ENCODE data around the gene KCTD11. TPM values are rescaled to one million over a fixed set of nuclear protein-coding genes. Genes with fewer than 3 reads are reported as not detected.
A peak's percentile ranks its signal among the peaks of the same experiment; 100 is the strongest.
"Not testable (repeated sequence)": the region's sequence is repeated elsewhere in the genome, so short reads cannot be mapped to it uniquely, and the experiment has no call there.

Gene KCTD11
- total RNA-seq, 2 experiments from 2014 or later, result 0.41 to 0.47 TPM

GRCh38 chr17:7325031-7325528, 26.9 kb upstream of the KCTD11 start:
- Mint-ChIP-seq H3K9me3 (no peaks in the 10 kb centered on the region), H3K27me3 (ENCODE audit: low read depth) (no peaks in the 10 kb centered on the region), H3K4me3 (no peak overlapping the region), H3K4me1 (ENCODE audit: low read depth) (peaks cover 26% of the 10 kb centered on the region), H3K27ac (no peak overlapping the region), H3K36me3 (ENCODE audit: low read depth) (peaks cover 29% of the 10 kb centered on the region)
- DNase-seq, result no peak
- intact Hi-C loops (cut with micrococcal nuclease), result loop anchor here (5.0 kb wide), 1 partner anchor 362 kb away; the partner anchor contains the start of genes TP53 and WRAP53
- CTCF ChIA-PET, result interaction anchor here (0.6 to 5.3 kb wide), 13 partner anchors 10 to 116 kb away, joined by 3 to 42 read pairs (median 3); partner anchors contain the start of genes ACAP1 and GPS2

DNA sequence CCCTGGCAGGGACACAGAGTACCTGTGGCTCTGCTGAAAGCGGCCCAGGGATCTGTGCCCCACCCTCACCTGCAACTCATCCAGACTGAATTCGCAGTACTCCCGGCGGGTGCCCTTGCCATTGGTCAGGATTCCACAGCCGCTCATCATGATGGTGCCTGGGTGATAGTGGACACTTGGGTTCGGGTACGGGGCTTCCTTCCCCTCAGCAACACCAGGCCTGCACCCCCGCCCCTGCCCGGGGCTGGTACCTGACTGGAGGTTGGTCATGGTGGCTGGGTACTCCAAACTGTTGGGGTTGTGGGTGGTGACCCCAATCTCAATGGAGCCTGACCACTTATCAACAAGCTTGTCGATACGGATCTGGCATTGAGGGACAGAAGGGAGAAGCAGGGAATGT, 25.8 kb upstream of the KCTD11 start:
- Mint-ChIP-seq H3K27me3 (ENCODE audit: low read depth) (no peaks in the 10 kb centered on the region), H3K4me3 (no peak overlapping the region), H3K9me3 (no peaks in the 10 kb centered on the region), H3K4me1 (ENCODE audit: low read depth) (peaks cover 35% of the 10 kb centered on the region), H3K27ac (no peak overlapping the region), H3K36me3 (ENCODE audit: low read depth) (peaks cover 26% of the 10 kb centered on the region)
- intact Hi-C loops (cut with micrococcal nuclease), result loop anchor here (5.0 kb wide), 1 partner anchor 361 kb away; the partner anchor contains the start of genes TP53 and WRAP53
- DNase-seq, result no peak
- CTCF ChIA-PET, result interaction anchor here (0.8 to 5.3 kb wide), 4 partner anchors 10 to 261 kb away, joined by 3 to 42 read pairs (median 5); partner anchors contain the start of gene ACAP1

DNA sequence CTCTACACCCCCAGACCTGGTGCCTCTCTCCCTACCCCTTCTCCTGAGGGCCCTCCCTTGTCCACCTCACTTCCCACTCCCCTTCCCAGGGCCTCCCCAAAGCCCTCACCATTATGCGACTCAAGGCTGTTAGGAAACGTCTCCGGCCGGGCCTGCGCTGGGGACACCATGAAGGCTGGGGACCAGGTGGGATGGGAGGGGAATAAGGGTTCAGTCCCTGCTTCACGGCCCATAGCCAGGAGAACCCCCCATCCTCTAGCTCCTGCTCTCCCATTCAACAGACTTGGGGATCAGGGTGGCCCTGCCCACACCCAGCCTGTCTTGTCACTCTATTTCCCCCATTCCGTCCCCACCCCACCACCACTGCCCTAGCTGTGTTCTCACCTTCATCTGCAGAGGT, 24.9 kb upstream of the KCTD11 start:
- Mint-ChIP-seq H3K27ac (peak overlapping the region; percentile 11), H3K27me3 (ENCODE audit: low read depth) (no peaks in the 10 kb centered on the region), H3K36me3 (ENCODE audit: low read depth) (peaks cover 23% of the 10 kb centered on the region), H3K9me3 (no peaks in the 10 kb centered on the region), H3K4me1 (ENCODE audit: low read depth) (peaks cover 44% of the 10 kb centered on the region), H3K4me3 (no peak overlapping the region)
- intact Hi-C loops (cut with micrococcal nuclease), result loop anchor here (5.0 kb wide), 1 partner anchor 360 kb away; the partner anchor contains the start of genes TP53 and WRAP53
- no peak for DNase-seq
- CTCF ChIA-PET, result interaction anchor here (0.8 to 5.3 kb wide), 6 partner anchors 9 to 260 kb away, joined by 3 to 42 read pairs (median 4); partner anchors contain the start of gene ACAP1

- intact Hi-C loops (cut with micrococcal nuclease), result loop anchor here (5.0 kb wide), 1 partner anchor 360 kb away; the partner anchor contains the start of genes TP53 and WRAP53
- Mint-ChIP-seq H3K4me1 (ENCODE audit: low read depth) (peaks cover 48% of the 10 kb centered on the region), H3K4me3 (no peak overlapping the region), H3K27ac (no peak overlapping the region), H3K36me3 (ENCODE audit: low read depth) (peaks cover 23% of the 10 kb centered on the region), H3K9me3 (no peaks in the 10 kb centered on the region), H3K27me3 (ENCODE audit: low read depth) (no peaks in the 10 kb centered on the region)
- CTCF ChIA-PET, result interaction anchor here (0.8 to 5.3 kb wide), 4 partner anchors 8 to 233 kb away, joined by 3 to 42 read pairs (median 4); partner anchors contain the start of gene ACAP1
- no peak for DNase-seq
These were observed 24.5 kb upstream of the KCTD11 start for GRCh38 chr17:7327501-7327900.

- Mint-ChIP-seq H3K36me3 (ENCODE audit: low read depth) (peaks cover 22% of the 10 kb centered on the region), H3K9me3 (no peaks in the 10 kb centered on the region), H3K4me1 (ENCODE audit: low read depth) (peaks cover 52% of the 10 kb centered on the region), H3K27me3 (ENCODE audit: low read depth) (no peaks in the 10 kb centered on the region), H3K27ac (peak overlapping the region; percentile 78), H3K4me3 (peak overlapping the region; percentile 97)
- no peak for DNase-seq
- intact Hi-C loops (cut with micrococcal nuclease), result loop anchor here (5.0 kb wide), 1 partner anchor 359 kb away; the partner anchor contains the start of genes TP53 and WRAP53
- CTCF ChIA-PET, result interaction anchor here (1.6 to 5.3 kb wide), 2 partner anchors 8 to 18 kb away, joined by 4 to 42 read pairs; partner anchors contain the start of gene ACAP1
These were observed 24.0 kb upstream of the KCTD11 start for GRCh38 chr17:7328009-7328408.

DNA sequence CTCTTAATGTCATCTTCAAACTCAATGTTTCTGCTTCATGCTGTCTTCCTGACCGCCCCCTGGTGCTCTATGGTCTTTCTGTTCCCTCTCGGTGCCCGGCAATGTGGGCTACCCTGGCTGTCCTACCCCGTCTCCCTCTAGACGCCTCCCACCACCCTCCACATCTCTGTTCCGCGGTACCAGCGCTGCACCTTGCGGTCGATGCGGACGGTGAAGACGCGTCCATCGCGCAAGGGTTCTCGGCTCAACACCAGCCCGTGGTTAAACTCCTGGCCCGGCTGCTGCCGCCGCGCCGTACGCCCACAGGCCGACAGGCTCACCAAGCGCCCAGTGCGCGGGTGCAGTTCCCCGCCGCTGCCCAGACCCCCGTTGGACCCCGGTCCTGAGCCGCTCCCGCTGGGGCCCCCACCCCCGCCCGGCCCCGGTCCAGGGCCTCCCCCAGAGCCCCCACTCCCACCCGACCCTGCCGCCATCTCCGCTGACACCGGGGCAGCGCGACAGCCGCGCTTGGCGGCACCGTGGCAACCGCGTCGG, 23.1 kb upstream of the KCTD11 start, which contains the start of gene NEURL4:
NEURL4 (minus strand) TSS at position 496 of the 534 bp plus-strand sequence; CDS start at position 473, 23 bp downstream.
- Mint-ChIP-seq H3K4me3 (peak within 1 kb of the TSS; percentile 97), H3K4me1 (ENCODE audit: low read depth) (peaks cover 56% of the 10 kb centered on the region), H3K9me3 (no peaks in the 10 kb centered on the region), H3K27me3 (ENCODE audit: low read depth) (no peaks in the 10 kb centered on the region), H3K36me3 (ENCODE audit: low read depth) (peaks cover 15% of the 10 kb centered on the region), H3K27ac (peak within 1 kb of the TSS; percentile 91)
- CTCF ChIA-PET, result interaction anchor here (1.0 to 1.7 kb wide), 7 partner anchors 9 to 358 kb away, joined by 3 to 8 read pairs (median 4); partner anchors contain the start of genes SLC2A4, TMEM95 and TP53
- DNase-seq, result peak; percentile 31
- intact Hi-C loops (cut with micrococcal nuclease), result loop anchor here (1.0 to 5.0 kb wide), 5 partner anchors 22 to 358 kb away; partner anchors contain the start of genes EIF5A, TMEM256, TP53 and WRAP53

- H3K4me1 Mint-ChIP-seq (ENCODE audit: low read depth), result peaks cover 54% of the 10 kb centered on the region
- H3K9me3 Mint-ChIP-seq, result no peaks in the 10 kb centered on the region
- H3K36me3 Mint-ChIP-seq (ENCODE audit: low read depth), result peaks cover 9% of the 10 kb centered on the region
- CTCF ChIA-PET, result interaction anchor here (0.6 to 1.7 kb wide), 13 partner anchors 8 to 357 kb away, joined by 3 to 8 read pairs (median 4); partner anchors contain the start of genes SLC2A4, TMEM95 and TP53
- H3K27ac Mint-ChIP-seq, result peak overlapping the region; percentile 91
- no peaks in the 10 kb centered on the region for H3K27me3 Mint-ChIP-seq (ENCODE audit: low read depth)
- intact Hi-C loops (cut with micrococcal nuclease), result loop anchor here (1.0 to 5.0 kb wide), 5 partner anchors 22 to 358 kb away; partner anchors contain the start of genes EIF5A, TMEM256, TP53 and WRAP53
- DNase-seq, result peak; percentile 98
- H3K4me3 Mint-ChIP-seq, result peak overlapping the region; percentile 97
These were observed 22.5 kb upstream of the KCTD11 start for GRCh38 chr17:7329374-7329996.

GRCh38 chr17:7329997-7330637, 21.8 kb upstream of the KCTD11 start:
- Mint-ChIP-seq H3K4me3 (peak overlapping the region; percentile 97), H3K4me1 (ENCODE audit: low read depth) (peaks cover 60% of the 10 kb centered on the region), H3K9me3 (no peaks in the 10 kb centered on the region), H3K36me3 (ENCODE audit: low read depth) (peaks cover 7% of the 10 kb centered on the region), H3K27ac (peak overlapping the region; percentile 91), H3K27me3 (ENCODE audit: low read depth) (no peaks in the 10 kb centered on the region)
- intact Hi-C loops (cut with micrococcal nuclease), result loop anchor here (1.0 to 10.0 kb wide), 7 partner anchors 23 to 515 kb away; partner anchors contain the start of genes EIF5A, POLR2A, SLC35G6 and TMEM256
- CTCF ChIA-PET, result interaction anchor here (0.6 to 1.7 kb wide), 12 partner anchors 7 to 357 kb away, joined by 3 to 8 read pairs (median 4); partner anchors contain the start of genes SLC2A4, TMEM95 and TP53
- DNase-seq, result peak; percentile 87

GRCh38 chr17:7330638-7331015, 21.3 kb upstream of the KCTD11 start:
- DNase-seq, result no peak
- Mint-ChIP-seq H3K9me3 (no peaks in the 10 kb centered on the region), H3K36me3 (ENCODE audit: low read depth) (peaks cover 5% of the 10 kb centered on the region), H3K4me3 (peak overlapping the region; percentile 97), H3K27me3 (ENCODE audit: low read depth) (no peaks in the 10 kb centered on the region), H3K4me1 (ENCODE audit: low read depth) (peaks cover 65% of the 10 kb centered on the region), H3K27ac (peak overlapping the region; percentile 91)
- intact Hi-C loops (cut with micrococcal nuclease), result loop anchor here (5.0 to 10.0 kb wide), 2 partner anchors 152 to 514 kb away; partner anchors contain the start of genes POLR2A and SLC35G6
- CTCF ChIA-PET, result interaction anchor here (1.2 to 1.7 kb wide), 4 partner anchors 15 to 20 kb away, joined by 3 to 8 read pairs (median 4); no protein-coding TSS in a partner anchor

DNA sequence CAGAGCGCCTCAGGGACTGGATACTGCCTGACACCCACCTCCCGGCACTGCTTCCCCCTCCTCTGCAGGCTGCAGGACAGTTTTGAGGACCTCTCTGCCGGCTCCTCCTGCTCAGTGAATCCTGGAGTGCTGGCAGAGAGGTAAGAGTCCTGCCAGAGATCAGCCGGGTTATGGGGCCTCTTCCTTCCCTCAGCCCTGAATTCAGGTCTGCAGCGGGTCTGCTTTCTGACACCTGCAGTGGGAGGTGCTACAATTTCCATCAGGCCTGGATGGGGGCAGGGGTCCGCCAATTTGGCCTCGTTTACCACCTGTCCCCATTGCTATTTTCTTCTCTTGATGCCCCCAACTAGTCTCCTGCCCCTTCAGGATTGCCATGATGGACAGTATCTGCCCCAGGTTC, 19.9 kb upstream of the KCTD11 start:
- peaks cover 4% of the 10 kb centered on the region for H3K36me3 Mint-ChIP-seq (ENCODE audit: low read depth)
- no peaks in the 10 kb centered on the region for H3K27me3 Mint-ChIP-seq (ENCODE audit: low read depth)
- H3K4me1 Mint-ChIP-seq (ENCODE audit: low read depth), result peaks cover 70% of the 10 kb centered on the region
- CTCF ChIA-PET, result interaction anchor here (1.7 kb wide), 1 partner anchor 14 kb away, joined by 3 read pairs; no protein-coding TSS in a partner anchor
- peak overlapping the region; percentile 63 for H3K4me3 Mint-ChIP-seq
- H3K27ac Mint-ChIP-seq, result peak overlapping the region; percentile 85
- no peaks in the 10 kb centered on the region for H3K9me3 Mint-ChIP-seq
- intact Hi-C loops (cut with micrococcal nuclease), result loop anchor here (5.0 to 10.0 kb wide), 2 partner anchors 150 to 513 kb away; partner anchors contain the start of genes POLR2A and SLC35G6
- DNase-seq, result no peak

DNA sequence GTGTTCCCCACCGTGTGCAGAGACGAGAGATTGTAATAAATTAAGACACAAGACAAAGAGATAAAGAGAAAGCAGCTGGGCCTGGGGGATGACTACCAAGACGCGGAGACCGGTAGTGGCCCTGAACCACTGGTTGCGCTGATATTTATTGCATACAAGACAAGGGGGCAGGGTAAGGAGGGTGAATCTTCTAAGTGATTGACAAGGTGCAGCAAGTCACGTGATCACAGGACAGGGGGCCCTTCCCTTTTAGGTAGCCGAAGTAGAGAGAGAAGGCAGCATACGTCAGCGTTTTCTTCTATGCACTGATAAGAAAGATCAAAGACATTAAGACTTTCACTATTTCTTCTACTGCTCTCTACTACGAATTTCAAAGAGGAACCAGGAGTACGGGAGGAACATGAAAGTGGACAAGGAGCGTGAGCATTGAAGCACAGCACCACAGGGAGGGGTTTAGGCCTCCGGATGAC, 19.3 kb upstream of the KCTD11 start:
- H3K9me3 Mint-ChIP-seq; H3K27me3 Mint-ChIP-seq (ENCODE audit: low read depth); H3K36me3 Mint-ChIP-seq (ENCODE audit: low read depth); CTCF ChIA-PET: not testable (repeated sequence)
- H3K4me3 Mint-ChIP-seq, result peak overlapping the region; percentile 63
- H3K27ac Mint-ChIP-seq, result peak overlapping the region; percentile 85
- intact Hi-C loops (cut with micrococcal nuclease), result loop anchor here (5.0 to 10.0 kb wide), 2 partner anchors 150 to 512 kb away; partner anchors contain the start of genes POLR2A and SLC35G6
- H3K4me1 Mint-ChIP-seq (ENCODE audit: low read depth), result peaks cover 70% of the 10 kb centered on the region
- peak; percentile 72 for DNase-seq

Measured in activated naive CD4-positive, alpha-beta T cell treated with anti-CD3 and anti-CD28 coated beads for 36 hours (primary cell).